Esophagus muscularis mucosa (tissue), 3 donors: ENCODE results near the gene TMEM131L.

ENCODE experiments used
- POLR2A ChIP-seq: fragments of 450-650 bp; IDR thresholded peaks from one replicate; pipeline ENCODE4 v1.6.1; 2017; ENCODE audit warnings: antibody characterized with exemption, moderate library complexity, mild to moderate bottlenecking, low read depth
- POLR2AphosphoS5 ChIP-seq, 2 donors: sonication (generic); formaldehyde crosslinking; IDR thresholded peaks; one replicate each; pipeline ENCODE4 v1.6.1; 2017; ENCODE audit warnings: antibody characterized with exemption in 2 of 2
- TF ChIP-seq, protein P1 (sequence below), 3 experiments: fragments of 200-600 bp in 2 of 3; fragments of 450-650 bp in 1 of 3; sonication (generic) in 2 of 3; IDR thresholded peaks; one replicate each; pipeline ENCODE4 v1.5.1; 2017 to 2019; ENCODE audit warnings: antibody characterized with exemption in 3 of 3, mild to moderate bottlenecking in 2 of 3, moderate library complexity in 1 of 3

DNA sequence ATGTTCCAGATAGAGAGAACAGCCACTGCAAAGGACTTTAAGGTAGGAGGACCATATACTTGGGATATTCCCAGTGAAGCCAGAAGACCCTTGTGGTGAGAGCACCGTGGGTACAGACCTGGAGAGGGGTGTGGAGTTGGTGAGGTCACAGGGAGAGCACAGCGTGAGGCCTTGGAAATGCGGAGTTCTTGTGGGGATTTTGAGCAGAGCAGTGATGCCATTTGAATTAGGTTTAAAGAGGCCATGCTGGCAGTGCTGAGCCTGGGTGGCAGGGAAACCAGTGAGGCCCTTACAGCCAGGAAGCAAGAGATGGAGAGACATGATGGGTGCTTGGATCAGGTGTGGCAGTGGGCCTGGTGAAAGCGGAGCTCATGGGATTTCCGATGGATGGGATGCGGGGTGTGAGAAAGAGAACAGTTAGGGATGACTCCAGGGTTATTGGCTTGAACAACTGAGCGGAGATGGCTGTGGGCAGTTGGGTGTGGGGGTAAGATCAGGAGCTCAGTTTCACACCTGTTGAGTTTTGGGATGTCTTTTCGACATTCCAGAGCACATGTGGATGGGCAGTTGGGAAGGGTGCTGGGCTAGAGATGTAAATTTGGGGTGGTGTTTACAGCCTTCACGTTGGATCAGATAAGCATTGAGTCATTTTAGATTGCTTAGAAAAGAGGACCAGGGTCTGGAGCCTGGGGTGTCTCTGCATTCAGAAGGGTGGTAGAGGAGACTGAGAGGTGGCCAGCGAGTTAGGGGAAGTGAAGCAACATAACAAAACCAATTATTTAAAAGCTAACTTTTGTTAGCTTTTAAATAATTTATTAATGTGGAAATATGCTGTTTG lies 68.9 kb downstream of the TMEM131L start:
- TF ChIP-seq, protein P1, sequence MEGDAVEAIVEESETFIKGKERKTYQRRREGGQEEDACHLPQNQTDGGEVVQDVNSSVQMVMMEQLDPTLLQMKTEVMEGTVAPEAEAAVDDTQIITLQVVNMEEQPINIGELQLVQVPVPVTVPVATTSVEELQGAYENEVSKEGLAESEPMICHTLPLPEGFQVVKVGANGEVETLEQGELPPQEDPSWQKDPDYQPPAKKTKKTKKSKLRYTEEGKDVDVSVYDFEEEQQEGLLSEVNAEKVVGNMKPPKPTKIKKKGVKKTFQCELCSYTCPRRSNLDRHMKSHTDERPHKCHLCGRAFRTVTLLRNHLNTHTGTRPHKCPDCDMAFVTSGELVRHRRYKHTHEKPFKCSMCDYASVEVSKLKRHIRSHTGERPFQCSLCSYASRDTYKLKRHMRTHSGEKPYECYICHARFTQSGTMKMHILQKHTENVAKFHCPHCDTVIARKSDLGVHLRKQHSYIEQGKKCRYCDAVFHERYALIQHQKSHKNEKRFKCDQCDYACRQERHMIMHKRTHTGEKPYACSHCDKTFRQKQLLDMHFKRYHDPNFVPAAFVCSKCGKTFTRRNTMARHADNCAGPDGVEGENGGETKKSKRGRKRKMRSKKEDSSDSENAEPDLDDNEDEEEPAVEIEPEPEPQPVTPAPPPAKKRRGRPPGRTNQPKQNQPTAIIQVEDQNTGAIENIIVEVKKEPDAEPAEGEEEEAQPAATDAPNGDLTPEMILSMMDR (IDR thresholded peaks at IDR 0.05), result no peak
- TF ChIP-seq POLR2AphosphoS5 (IDR thresholded peaks at IDR 0.05) (no peak), POLR2A (no peak)
